Thyroid gland (tissue), 4 donors: ENCODE results near the gene PASK.

Source experiments
- CTCF ChIP-seq, 6 experiments: fragments of 200-600 bp in 3 of 6; fragments of 450-650 bp in 3 of 6; sonication (generic) in 3 of 6; IDR thresholded peaks; one replicate each; pipeline ENCODE4 v1.5.1; 2016 to 2019; ENCODE audit warnings: antibody characterized with exemption in 6 of 6, mild to moderate bottlenecking in 2 of 6, inconsistent platforms in 1 of 6, moderate library complexity in 1 of 6
- POLR2A ChIP-seq, 2 donors: fragments of 450-650 bp; IDR thresholded peaks; one replicate each; pipeline ENCODE4 v1.6.1; 2017; ENCODE audit warnings: antibody characterized with exemption in 2 of 2, mild to moderate bottlenecking in 2 of 2, moderate library complexity in 1 of 2

DNA sequence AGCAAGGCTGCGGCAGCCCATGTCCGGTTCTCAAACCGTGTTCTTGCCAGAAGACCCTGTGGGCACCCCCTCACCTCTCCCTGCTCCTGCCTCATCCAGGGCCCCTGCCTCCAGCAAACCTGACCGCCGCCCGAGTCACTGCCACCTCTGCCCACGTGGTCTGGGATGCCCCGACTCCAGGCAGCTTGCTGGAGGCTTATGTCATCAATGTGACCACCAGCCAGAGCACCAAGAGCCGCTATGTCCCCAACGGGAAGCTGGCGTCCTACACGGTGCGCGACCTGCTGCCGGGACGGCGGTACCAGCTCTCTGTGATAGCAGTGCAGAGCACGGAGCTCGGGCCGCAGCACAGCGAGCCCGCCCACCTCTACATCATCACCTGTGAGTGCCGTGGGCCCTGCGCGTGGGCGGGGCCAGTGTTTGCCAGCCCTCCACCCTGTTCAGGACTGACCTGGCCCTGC, 79.4 kb downstream of the PASK start:
- no peak for TF ChIP-seq POLR2A (IDR thresholded peaks at IDR 0.05)
- TF ChIP-seq CTCF (IDR thresholded peaks at IDR 0.05) = no peak
